GM18498 (cell line): Measurements from ENCODE around the gene MTMR8.

Source experiments
- ATAC-seq: cut with Tn5 transposase; IDR thresholded peaks from one replicate; pipeline ENCODE4 v1.9.1; 2021; ENCODE audit warnings: mild to moderate bottlenecking, moderate library complexity; ENCODE audit not compliant: unreplicated experiment

The MTMR8 gene

DNA sequence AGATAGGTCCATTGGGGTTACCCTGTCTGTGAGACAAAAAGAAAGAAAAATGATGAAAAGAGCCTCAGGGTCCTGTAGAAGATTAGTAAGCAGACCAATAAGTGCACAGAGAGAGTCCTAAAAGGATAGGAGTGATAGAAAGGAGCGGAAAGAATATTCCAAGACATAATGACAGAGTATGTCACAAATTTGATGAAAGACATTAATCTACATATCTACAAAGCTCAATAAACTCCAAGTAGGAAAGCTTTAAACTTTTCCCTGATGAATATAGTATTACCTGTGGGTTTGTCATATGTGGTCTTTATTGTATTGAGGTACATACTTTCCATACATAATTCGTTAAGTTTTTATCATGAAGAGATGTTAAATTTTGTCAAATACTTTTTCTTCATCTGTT lies 73.7 kb downstream of the MTMR8 start:
- no peak for ATAC-seq

DNA sequence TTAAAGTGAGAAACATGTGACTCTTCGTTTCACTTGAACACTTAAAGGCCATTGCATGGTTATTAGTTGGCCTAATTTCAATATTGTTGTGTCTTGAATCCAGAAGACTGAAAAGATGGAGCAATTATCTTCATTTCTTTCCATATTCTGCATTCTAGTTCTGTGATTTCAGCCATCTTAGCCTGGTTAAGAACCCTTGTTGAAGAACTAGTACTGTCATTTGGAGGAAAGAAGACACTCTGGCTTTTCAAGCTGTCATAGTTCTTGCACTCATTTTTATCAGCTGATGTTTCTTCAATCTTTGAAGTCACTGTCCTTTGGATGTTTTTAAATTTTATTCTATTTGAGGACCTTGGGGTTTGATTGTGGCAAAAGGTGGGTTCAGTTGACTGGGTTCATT lies 81.6 kb downstream of the MTMR8 start:
- ATAC-seq, result no peak

DNA sequence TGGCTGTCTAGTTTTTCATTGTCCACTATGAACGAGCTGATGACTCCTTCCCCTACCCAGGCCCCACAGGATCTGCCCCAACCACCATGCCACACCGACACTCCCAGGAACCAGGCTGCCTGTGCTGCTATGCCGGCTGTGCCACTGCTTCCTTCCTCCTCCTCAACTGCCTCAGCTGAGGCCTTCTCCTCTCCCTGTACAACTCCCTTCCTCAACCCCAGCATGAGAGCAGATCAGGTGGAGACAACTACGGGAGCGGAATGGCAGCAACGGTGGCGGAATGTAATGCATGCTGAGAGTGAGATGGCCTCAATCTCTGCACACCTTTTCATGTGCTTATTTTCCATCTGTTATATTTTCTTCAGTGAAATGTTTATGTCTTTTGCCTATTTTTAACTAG lies 88.5 kb downstream of the MTMR8 start:
- ATAC-seq, result no peak

DNA sequence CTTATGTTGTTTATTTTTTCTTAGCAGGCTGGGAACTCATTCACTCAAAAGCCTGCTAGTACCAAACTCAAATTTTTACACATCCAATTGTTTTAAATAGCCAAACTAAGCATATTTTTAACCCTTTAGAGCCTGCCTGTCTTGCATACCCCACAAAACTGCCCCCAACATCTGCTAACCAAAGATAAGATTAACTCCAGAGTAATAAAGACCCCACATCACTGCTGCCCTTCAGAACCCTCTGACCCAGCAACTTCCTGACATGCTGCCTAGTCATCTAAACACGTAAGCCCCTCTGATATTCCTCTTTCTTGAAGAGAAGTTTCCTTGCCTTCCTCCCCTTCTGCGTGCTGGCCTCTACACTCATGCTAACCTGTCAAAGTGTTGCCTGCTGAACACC lies 104.1 kb downstream of the MTMR8 start:
- ATAC-seq, result no peak

DNA sequence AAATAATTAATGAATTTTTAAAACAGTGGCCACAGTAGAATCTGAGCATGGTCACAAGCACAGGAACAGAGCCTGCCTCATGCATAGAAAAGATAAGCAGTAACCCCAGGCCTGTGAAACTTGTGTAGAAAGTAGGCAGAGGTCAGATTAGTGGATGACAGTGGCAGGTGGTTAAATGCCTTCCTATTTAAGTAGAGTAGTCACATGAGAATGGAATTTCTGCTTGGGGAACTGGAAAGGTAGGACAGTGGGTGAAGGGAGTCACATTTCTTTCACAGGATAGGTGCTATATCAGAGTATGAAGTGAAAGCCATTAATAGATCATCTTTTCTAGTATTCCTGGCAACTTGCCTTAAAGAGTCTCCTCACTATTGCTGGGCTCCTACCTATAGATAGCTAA lies 130.0 kb downstream of the MTMR8 start:
- ATAC-seq, result no peak

DNA sequence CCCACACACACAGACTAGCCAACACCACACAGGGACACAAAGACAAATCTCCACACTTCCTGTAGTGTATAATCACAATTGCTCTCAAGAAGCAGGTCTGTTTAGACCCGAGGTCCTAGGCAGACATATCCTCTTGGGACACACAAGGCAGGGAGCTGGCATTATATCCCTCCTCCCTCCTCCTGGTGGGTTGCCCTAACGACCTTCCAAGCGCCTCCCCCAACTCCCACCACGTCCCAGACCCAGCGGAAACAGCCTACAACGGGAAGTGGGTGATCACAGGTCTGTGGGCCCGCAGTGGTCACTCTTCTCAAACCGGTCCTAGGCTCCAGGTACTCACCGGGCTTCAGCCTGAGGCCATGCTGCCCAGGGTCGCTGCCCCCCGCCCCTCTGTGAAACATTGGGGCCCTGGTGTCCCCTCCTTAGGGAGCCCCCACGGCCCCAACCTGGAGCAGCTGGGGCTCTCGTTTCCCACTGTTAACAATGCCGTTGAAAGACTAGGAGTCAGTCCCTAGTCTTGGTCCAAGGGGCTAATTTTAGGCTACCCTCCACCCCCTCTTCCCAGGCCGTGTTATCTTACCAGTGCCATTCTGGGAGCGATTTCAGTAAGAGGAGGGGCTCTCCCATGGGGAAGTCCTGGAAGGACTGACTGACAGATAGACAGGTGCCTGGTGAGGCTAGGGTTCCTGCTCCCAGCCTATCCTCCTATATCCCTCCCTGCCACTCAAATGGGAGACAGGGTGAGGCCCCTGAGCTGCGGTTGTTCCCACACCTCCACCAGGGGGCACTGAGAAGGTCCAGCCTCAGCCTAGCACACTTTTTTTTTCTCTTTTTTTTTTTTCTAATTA lies 164.9 kb downstream of the MTMR8 start, which contains the start of gene ASB12:
Gene ASB12 (minus strand): TSS at position 485 of the 848 bp plus-strand sequence. CDS start 4,957 bp downstream, outside the sequence.
- ATAC-seq, result no peak

DNA sequence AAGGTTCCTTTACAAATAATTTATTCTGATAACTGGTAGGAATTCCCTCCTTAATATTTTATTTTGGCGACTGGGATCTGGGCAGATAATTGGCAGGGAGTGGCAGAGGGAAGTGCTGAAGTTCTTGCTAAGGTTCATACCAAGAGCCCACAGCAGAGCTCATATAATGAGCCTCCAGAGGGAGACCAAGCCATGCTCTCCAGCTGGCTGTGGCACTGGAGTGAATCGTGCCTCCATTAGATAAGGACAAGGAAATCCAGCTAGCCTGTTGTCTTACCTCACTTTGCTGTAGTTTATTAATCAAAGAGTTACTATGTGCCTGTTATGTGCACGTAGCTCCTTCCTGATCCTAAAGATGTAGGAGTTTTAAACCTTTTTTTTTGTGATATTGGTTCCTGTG lies 166.1 kb downstream of the MTMR8 start:
- no peak for ATAC-seq
